ENCODE results near the gene USP53.

GRCh38 chr4:119240128-119240527 is 27.6 kb downstream of the USP53 start:
- no peak for TF ChIP-seq CTCF (IDR thresholded peaks at IDR 0.05; ENCODE audit: borderline replicate concordance, extremely low read depth, low read length, poor library complexity, severe bottlenecking)
- no peak for TF ChIP-seq EZH2 (IDR thresholded peaks at IDR 0.05; ENCODE audit: borderline replicate concordance, low read depth, low read length, severe bottlenecking)

All from DND-41 (cell line).